HCT116 (cell line): ENCODE data around the gene RGS11. TPM values are rescaled to one million over a fixed set of nuclear protein-coding genes. Genes with fewer than 3 reads are reported as not detected.

Experiments used
- ATAC-seq: fragments of 200-7000 bp; cut with Tn5 transposase; 2 replicates; pipeline ENCODE4 v1.9.1; 2020; ENCODE audit warnings: mild to moderate bottlenecking, moderate library complexity
- BruUV-seq: library from RNA; stranded (reverse); fragments of 400-500 nt; replicated peaks from 2 replicates; lab custom pipeline; 2021; lab: Mats Ljungman, UMichigan
- CTCF ChIA-PET: fragments of 300-600 bp; sonication (Branson Sonifier 250); formaldehyde crosslinking; loops from one replicate; lab custom pipeline; 2021; ENCODE audit warnings: antibody characterized with exemption; lab: Charles Lee
- POLR2A ChIA-PET: fragments of 300-600, 350-600 bp; sonication (Branson Sonifier 250); formaldehyde crosslinking; loops from one replicate; lab custom pipeline; 2021; ENCODE audit warnings: antibody characterized with exemption; lab: Charles Lee
- RAD21 ChIA-PET, 2 experiments: fragments of 300-600 bp; sonication (Branson Sonifier 250); formaldehyde crosslinking; loops; one replicate each; lab custom pipeline; 2023; ENCODE audit warnings: low total read pairs in 2 of 2; ENCODE audit not compliant: uncharacterized antibody in 2 of 2, unreplicated experiment in 2 of 2, low non-redundant PET in 1 of 2; lab: Charles Lee
- DNase-seq: peaks from one replicate; pipeline ENCODE4 v3.0.0-alpha.2; 2010; ENCODE audit warnings: low read depth, low spot score
- H2AFZ ChIP-seq: fragments of 200-600 bp; shearing (Covaris generic), sonication (generic); 2 replicates; pipeline ENCODE4 v1.6.1; 2017; ENCODE audit warnings: low read depth, mixed run types, mixed read lengths, antibody characterized with exemption, low read length; ENCODE audit not compliant: poor library complexity, severe bottlenecking
- H3K27ac ChIP-seq: 2 replicates; pipeline ENCODE4 v1.5.1; 2012; ENCODE audit warnings: low read depth, low read length
- H3K27me3 ChIP-seq: fragments of 200-600 bp; sonication (generic); 2 replicates; pipeline ENCODE4 v1.6.1; 2016; ENCODE audit warnings: mixed run types, low read length, mixed read lengths; ENCODE audit not compliant: insufficient read depth
- H3K36me3 ChIP-seq, 2 experiments: fragments of 200-500 bp in 1 of 2; fragments of 200-600 bp in 1 of 2; sonication (Bioruptor generic) in 1 of 2; sonication (generic) in 1 of 2; 2 replicates each; pipeline versions ENCODE4 v1.5.1 to v1.6.1; 2014 to 2016; ENCODE audit warnings: low read length in 2 of 2, inconsistent platforms in 1 of 2, mixed read lengths in 1 of 2, mixed run types in 1 of 2; ENCODE audit not compliant: insufficient read depth in 2 of 2, control insufficient read depth in 1 of 2
- H3K4me1 ChIP-seq, 2 experiments: fragments of 200-600 bp in 1 of 2; sonication (generic) in 1 of 2; 2 replicates each; pipeline versions ENCODE4 v1.5.1 to v1.6.1; 2012 to 2017; ENCODE audit warnings: low read length in 2 of 2, inconsistent platforms in 1 of 2, mild to moderate bottlenecking in 1 of 2, mixed read lengths in 1 of 2, mixed run types in 1 of 2, moderate library complexity in 1 of 2; ENCODE audit not compliant: insufficient read depth in 2 of 2, control insufficient read depth in 1 of 2
- H3K4me2 ChIP-seq: fragments of 200-600 bp; sonication (generic); 2 replicates; pipeline ENCODE4 v1.6.1; 2017; ENCODE audit warnings: mixed run types, low read length, mixed read lengths
- H3K4me3 ChIP-seq, 2 experiments: fragments of 200-600 bp in 1 of 2; sonication (generic) in 1 of 2; replicated peaks in 1 of 2; 2 replicates each; pipeline ENCODE4 v1.5.1; 2011 to 2016; ENCODE audit warnings: low read length in 2 of 2, control low read depth in 1 of 2, low read depth in 1 of 2, mild to moderate bottlenecking in 1 of 2, mixed read lengths in 1 of 2, mixed run types in 1 of 2
- H3K79me2 ChIP-seq: fragments of 200-600 bp; sonication (generic); 2 replicates; pipeline ENCODE4 v1.6.1; 2017; ENCODE audit warnings: mild to moderate bottlenecking, mixed run types, low read length, moderate library complexity, mixed read lengths; ENCODE audit not compliant: insufficient read depth
- H3K9ac ChIP-seq: fragments of 200-600 bp; sonication (generic); 2 replicates; pipeline ENCODE4 v1.6.1; 2016; ENCODE audit warnings: low read length, mixed read lengths
- H3K9me2 ChIP-seq: fragments of 200-600 bp; sonication (generic), shearing (Covaris generic); 2 replicates; pipeline ENCODE4 v1.6.1; 2017; ENCODE audit warnings: mixed run types, mild to moderate bottlenecking, moderate library complexity; ENCODE audit not compliant: insufficient read depth
- H3K9me3 ChIP-seq, 2 experiments: fragments of 200-500 bp in 1 of 2; fragments of 200-600 bp in 1 of 2; sonication (Bioruptor generic) in 1 of 2; sonication (generic) in 1 of 2; 2 replicates each; pipeline ENCODE4 v1.6.1; 2014 to 2017; ENCODE audit warnings: low read length in 2 of 2, mixed read lengths in 2 of 2, inconsistent platforms in 1 of 2, low read depth in 1 of 2, mild to moderate bottlenecking in 1 of 2, mixed run types in 1 of 2, moderate library complexity in 1 of 2; ENCODE audit not compliant: control insufficient read depth in 1 of 2, insufficient read depth in 1 of 2
- H4K20me1 ChIP-seq: fragments of 200-600 bp; sonication (generic), shearing (Covaris generic); 2 replicates; pipeline ENCODE4 v1.6.1; 2017; ENCODE audit warnings: mixed run types, mild to moderate bottlenecking, moderate library complexity; ENCODE audit not compliant: insufficient read depth
- ELF1 ChIP-seq: IDR thresholded peaks from 2 replicates; pipeline ENCODE4 v1.6.1; 2012; ENCODE audit warnings: low read depth, borderline replicate concordance
- EZH2 ChIP-seq: fragments of 200-600 bp; sonication (generic); IDR thresholded peaks from 2 replicates; pipeline ENCODE4 v1.6.1; 2017; ENCODE audit warnings: antibody characterized with exemption, mixed run types
- MAX ChIP-seq: IDR thresholded peaks from 2 replicates; pipeline ENCODE4 v1.6.1; 2012
- POLR2A ChIP-seq: IDR thresholded peaks from 2 replicates; pipeline ENCODE4 v1.7.0; 2011; ENCODE audit warnings: borderline replicate concordance; ENCODE audit not compliant: insufficient read depth, insufficient read length; ENCODE audit errors: extremely low read depth
- POLR2AphosphoS5 ChIP-seq: IDR thresholded peaks from 2 replicates; pipeline ENCODE4 v1.6.1; 2011; ENCODE audit warnings: mild to moderate bottlenecking, low read depth, low read length, moderate library complexity
- REST ChIP-seq: IDR thresholded peaks from 2 replicates; pipeline ENCODE4 v1.6.1; 2012; ENCODE audit warnings: low read depth
- SIN3A ChIP-seq: IDR thresholded peaks from 2 replicates; pipeline ENCODE4 v1.6.1; 2012; ENCODE audit warnings: low read depth
- YY1 ChIP-seq: IDR thresholded peaks from 2 replicates; pipeline ENCODE4 v1.6.1; 2011; ENCODE audit warnings: low read length, low read depth, moderate library complexity, mild to moderate bottlenecking; ENCODE audit not compliant: insufficient replicate concordance; ENCODE audit errors: extremely low read depth
- intact Hi-C: fragments of 100-400 bp; cut with micrococcal nuclease; formaldehyde crosslinking; loops from 2 replicates; pipeline ENCODE4 v1.10.0; 2022
- total RNA-seq: library from RNA; stranded (reverse); gene quantifications from one replicate; pipeline ENCODE4 v1.2.1, GENCODE V29; 2021; ENCODE audit not compliant: unreplicated experiment

Gene RGS11
- total RNA-seq, 1 experiment from 2014 or later, result not detected

- H4K20me1 ChIP-seq, result no peaks in the 10 kb centered on the region
- no peaks in the 10 kb centered on the region for H3K9me3 ChIP-seq
- ChIA-PET CTCF (no interaction called here), POLR2A (no interaction called here), RAD21 (no interaction called here)
- TF ChIP-seq SIN3A, result no peak
- TF ChIP-seq REST, result no peak
- no peak for TF ChIP-seq YY1
- TF ChIP-seq POLR2A, result no peak
- no peak for TF ChIP-seq MAX
- no peak for TF ChIP-seq POLR2AphosphoS5
- H3K4me1 ChIP-seq, result no peaks in the 10 kb centered on the region; a peak in 1 of 4 replicates
- ATAC-seq, result no peak
- no peaks in the 10 kb centered on the region for H3K36me3 ChIP-seq
- H3K9me2 ChIP-seq, result no peaks in the 10 kb centered on the region
- DNase-seq, result no peak
- no peak overlapping the region for H3K4me3 ChIP-seq
- H3K79me2 ChIP-seq, result no peaks in the 10 kb centered on the region
- intact Hi-C loops, result no loop called here
- H2AFZ ChIP-seq, result no peak overlapping the region
- H3K27me3 ChIP-seq, result no peaks in the 10 kb centered on the region
- no TSS peak for BruUV-seq
- no peak overlapping the region for H3K27ac ChIP-seq
- H3K4me2 ChIP-seq, result no peak overlapping the region
- H3K9ac ChIP-seq, result no peak overlapping the region
Observed at GRCh38 chr16:247027-247426, 28.7 kb downstream of the RGS11 start.

GRCh38 chr16:245105-245504, 30.6 kb downstream of the RGS11 start:
- Histone ChIP-seq H3K27ac (no peak overlapping the region), H3K4me3 (no peak overlapping the region), H3K4me1 (no peaks in the 10 kb centered on the region; a peak in 1 of 4 replicates), H3K27me3 (no peaks in the 10 kb centered on the region), H3K4me2 (no peak overlapping the region), H3K79me2 (no peaks in the 10 kb centered on the region), H2AFZ (no peak overlapping the region), H3K9ac (no peak overlapping the region), H3K9me2 (no peaks in the 10 kb centered on the region), H4K20me1 (no peaks in the 10 kb centered on the region), H3K36me3 (no peaks in the 10 kb centered on the region), H3K9me3 (no peaks in the 10 kb centered on the region)
- POLR2A ChIA-PET, result no interaction called here
- intact Hi-C loops, result no loop called here
- TF ChIP-seq EZH2 (no peak), ELF1 (no peak)
- RAD21 ChIA-PET, result no interaction called here
- CTCF ChIA-PET, result no interaction called here
- ATAC-seq (no peak), DNase-seq (no peak)
- BruUV-seq, result no TSS peak
